Choroid plexus epithelial cell (primary cell): ENCODE results near the gene KCNH2.

Experiments
- DNase-seq: peaks from one replicate; pipeline ENCODE4 v3.0.0-alpha.2; 2010; ENCODE audit warnings: low read depth
- H3K4me3 ChIP-seq: 2 replicates; pipeline ENCODE4 v1.5.1; 2011; ENCODE audit warnings: low read depth, mild to moderate bottlenecking, control low read depth, low read length, moderate library complexity
- TF ChIP-seq, protein P1 (sequence below): conservative IDR thresholded peaks from 2 replicates; pipeline ENCODE4 v1.5.1; 2011; ENCODE audit warnings: low read depth, mild to moderate bottlenecking, control low read depth, inconsistent platforms, low read length, moderate library complexity

KCNH2 gene

DNA sequence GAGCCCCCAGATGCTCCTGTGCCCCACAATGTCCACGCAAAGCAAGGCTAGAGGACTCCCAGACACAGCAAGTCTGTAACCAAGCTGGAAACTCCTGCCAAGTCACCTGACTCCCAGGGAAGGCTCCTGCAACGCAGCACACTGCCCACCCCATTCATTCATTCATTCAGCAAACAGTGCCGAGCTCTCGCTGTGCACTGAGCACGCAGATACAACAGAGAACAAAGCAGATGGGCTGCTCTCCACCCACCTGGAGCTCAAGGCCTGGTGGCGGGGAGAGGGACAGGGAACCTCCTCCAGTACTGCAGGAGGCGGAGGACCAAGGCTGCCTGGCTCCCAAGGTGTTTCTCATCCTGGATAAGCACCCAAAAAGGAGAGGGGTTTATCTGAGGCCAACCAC, 8.6 kb downstream of the KCNH2 start:
- TF ChIP-seq, protein P1, sequence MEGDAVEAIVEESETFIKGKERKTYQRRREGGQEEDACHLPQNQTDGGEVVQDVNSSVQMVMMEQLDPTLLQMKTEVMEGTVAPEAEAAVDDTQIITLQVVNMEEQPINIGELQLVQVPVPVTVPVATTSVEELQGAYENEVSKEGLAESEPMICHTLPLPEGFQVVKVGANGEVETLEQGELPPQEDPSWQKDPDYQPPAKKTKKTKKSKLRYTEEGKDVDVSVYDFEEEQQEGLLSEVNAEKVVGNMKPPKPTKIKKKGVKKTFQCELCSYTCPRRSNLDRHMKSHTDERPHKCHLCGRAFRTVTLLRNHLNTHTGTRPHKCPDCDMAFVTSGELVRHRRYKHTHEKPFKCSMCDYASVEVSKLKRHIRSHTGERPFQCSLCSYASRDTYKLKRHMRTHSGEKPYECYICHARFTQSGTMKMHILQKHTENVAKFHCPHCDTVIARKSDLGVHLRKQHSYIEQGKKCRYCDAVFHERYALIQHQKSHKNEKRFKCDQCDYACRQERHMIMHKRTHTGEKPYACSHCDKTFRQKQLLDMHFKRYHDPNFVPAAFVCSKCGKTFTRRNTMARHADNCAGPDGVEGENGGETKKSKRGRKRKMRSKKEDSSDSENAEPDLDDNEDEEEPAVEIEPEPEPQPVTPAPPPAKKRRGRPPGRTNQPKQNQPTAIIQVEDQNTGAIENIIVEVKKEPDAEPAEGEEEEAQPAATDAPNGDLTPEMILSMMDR, result no peak
- no peak for DNase-seq
- H3K4me3 ChIP-seq, result no peak overlapping the region

DNA sequence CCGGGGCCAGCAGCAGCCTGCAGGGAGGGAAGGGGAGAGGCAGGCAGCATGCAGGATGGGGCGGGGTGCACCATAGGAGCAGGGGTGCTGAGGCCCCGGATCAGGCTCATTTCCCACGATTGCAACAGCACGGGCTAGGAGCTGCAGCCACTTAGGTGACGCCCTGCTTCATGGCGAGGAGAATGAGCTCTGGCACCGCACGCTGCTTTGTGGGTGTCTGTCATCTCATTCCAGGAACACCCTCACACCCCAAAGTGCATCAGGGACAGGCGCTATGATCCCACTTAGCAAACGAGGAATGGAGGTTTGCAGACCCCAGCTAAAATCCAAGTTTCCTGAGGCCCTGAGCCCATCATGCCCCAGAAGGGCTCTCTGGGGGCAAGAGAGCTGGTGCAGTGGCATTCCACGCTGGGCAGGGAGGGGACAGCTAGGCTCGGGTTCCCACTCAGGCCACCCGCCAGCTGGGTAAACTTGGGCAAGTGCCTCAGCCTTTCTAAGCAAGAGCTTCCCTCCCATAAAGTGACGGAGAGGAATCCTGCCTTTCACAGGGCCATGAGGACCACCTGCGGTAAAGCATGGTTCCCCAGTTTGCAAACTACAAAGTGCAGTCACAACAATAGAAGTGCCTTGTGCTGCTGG, 9.3 kb downstream of the KCNH2 start:
- H3K4me3 ChIP-seq, result no peak overlapping the region
- no peak for DNase-seq
- TF ChIP-seq, protein P1, result no peak

DNA sequence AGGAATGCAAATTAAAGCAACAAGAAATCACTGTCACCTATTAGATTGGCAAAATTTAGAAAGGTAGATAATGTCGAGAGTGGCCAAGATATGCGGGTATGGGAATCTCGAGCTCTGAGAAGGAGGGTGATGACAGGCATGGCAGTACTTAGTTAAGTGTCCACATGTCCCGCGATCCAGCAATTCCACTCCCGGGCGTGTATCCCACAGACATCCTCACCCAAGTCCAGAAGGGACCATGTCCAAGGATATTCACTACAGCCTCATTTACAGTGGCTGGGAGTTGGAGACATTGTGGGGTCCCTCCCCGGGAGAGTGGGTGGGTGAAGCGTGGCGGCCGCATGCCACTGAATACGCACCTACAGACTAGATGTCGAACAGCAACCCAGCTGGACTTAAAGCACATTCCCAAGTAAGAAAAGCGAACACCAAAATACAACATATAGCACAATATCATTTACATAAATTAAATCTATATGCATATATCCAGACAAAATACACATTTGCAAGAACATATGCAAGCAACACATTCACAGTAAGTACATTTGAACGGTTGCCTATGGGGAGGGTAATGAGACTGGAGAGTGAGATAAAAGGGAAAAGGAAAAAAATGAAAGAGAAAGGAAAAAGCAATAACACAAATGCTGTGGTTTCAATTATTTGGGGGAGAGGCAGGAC, 9.9 kb downstream of the KCNH2 start:
- DNase-seq, result no peak
- H3K4me3 ChIP-seq, result no peak overlapping the region
- TF ChIP-seq, protein P1, result no peak

DNA sequence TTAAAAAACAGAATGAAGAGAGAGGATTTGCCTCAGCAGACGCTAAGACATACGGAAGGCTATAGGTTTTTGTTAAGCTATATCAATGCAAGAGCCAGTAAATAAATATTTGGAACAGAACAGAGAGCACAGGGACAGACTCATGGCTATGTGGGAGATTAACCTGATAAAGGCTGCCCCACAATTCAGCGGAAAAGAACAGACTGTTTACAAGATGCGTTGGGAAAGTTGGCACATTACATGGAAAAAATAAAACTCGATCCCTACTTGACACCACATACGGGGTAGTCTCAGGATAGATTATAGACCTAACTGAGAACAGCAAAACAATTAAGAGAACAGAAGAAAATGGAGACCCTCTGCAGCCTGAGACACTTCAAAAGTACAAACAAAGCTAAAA, 10.8 kb downstream of the KCNH2 start:
- no peak overlapping the region for H3K4me3 ChIP-seq
- TF ChIP-seq, protein P1, result no peak

DNA sequence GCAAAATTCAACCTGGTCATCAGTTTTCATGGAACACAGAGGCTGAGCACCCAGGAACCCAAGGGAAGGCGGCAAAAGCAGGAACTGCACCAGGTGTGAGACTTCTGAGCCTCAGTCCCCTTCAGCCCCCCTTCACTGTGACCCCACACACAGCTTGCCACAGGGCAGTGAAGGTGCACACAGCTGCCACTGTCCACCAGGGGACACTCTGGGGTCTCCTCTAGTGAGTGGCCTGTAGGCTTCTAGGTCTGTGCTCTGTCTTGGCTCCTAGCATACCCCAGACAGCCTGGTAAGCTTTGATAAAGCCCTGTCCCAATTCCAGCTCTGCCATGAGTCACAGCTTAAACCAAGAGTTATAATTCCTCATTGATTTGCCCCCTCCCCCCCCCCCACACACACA, 12.1 kb downstream of the KCNH2 start:
- no peak for DNase-seq
- TF ChIP-seq, protein P1, result peak; percentile 11
- no peak overlapping the region for H3K4me3 ChIP-seq

More for the DNA sequence above, 10.8 kb downstream of the KCNH2 start:
- DNase-seq, result no peak

DNA sequence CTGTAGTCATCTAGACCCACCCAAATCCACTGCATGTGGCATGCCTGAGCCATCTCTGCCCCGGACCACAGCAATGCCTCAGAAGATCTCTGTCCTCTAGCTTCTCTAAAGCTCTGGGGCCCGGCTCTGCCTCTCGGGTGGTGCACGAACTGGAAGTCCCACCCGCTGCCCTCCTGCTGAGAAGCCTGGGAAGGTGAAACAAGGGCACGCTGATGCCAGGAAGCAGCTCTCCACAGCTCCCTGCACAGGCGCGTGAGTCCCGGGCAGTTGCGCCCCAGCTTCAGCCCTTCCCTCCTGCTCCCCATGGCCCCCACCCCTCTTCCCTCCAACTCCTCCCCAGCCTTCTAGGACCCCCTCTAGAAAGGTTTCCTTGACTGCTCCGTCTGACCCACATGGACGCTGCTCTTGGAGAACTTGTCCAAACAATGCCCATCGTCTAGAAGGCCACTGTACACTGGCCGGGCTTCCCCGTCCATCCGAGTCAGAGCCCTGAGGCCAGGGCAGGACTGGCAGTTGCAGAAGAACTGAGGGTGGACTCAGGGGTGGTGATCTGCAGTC, 12.8 kb downstream of the KCNH2 start:
- TF ChIP-seq, protein P1, result no peak
- H3K4me3 ChIP-seq, result no peak overlapping the region
- DNase-seq, result no peak

DNA sequence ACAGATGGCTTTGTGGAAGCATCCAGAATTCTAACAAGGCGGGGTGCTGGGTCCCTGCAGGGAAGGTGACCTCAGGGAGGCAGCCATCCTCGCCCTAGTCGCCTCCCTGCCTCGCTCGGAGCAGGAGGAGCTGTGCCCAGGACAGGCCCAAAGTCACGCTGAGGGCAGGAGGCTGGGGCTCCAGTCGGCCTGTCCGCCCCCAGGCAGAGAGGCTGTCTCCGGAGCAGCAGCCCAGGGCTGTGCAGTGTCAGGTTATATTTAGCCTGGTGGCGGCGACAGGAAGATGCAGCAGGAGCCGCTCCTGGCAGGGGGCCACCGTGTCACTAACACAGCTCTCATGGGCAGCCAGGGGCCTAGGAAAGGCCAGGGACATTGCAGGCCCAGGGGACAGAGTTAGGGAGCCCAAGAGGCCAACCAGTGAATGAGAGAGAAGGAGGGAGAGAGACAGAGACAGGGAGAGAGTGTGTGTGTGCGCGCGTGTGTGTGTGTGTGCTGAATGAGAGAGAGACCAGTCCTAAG, 13.5 kb downstream of the KCNH2 start:
- DNase-seq, result no peak
- TF ChIP-seq, protein P1, result no peak
- H3K4me3 ChIP-seq, result no peak overlapping the region
